ENCODE data around the gene FOXS1. TPM values are rescaled to one million over a fixed set of nuclear protein-coding genes. Genes with fewer than 3 reads are reported as not detected.

The FOXS1 gene
- total RNA-seq, 1 donor from 2014 or later: not detected

- Mint-ChIP-seq H3K9me3 (ENCODE audit: unreplicated experiment) (peaks cover 6% of the 10 kb centered on the region), H3K4me3 (ENCODE audit: unreplicated experiment) (peak within 1 kb of the TSS; percentile 98), H3K36me3 (ENCODE audit: unreplicated experiment) (peaks cover 4% of the 10 kb centered on the region), H3K27ac (ENCODE audit: unreplicated experiment) (peak within 1 kb of the TSS; percentile 74), H3K4me1 (ENCODE audit: low read depth, unreplicated experiment) (peaks cover 2% of the 10 kb centered on the region), H3K27me3 (ENCODE audit: unreplicated experiment) (peaks cover 26% of the 10 kb centered on the region)
- peak; percentile 81 for DNase-seq
- no peak for TF ChIP-seq CTCF (IDR thresholded peaks at IDR 0.05; ENCODE audit: partially characterized antibody, unreplicated experiment)
Measured at GRCh38 chr20:31869942-31870725, 24.7 kb upstream of the FOXS1 start, which contains the start of the genes DUSP15 and TTLL9. Gene DUSP15 (minus strand): TSS chr20:31870527. CDS start chr20:31870337, 190 bp downstream. Gene TTLL9 (plus strand): TSS chr20:31870634. CDS start chr20:31871127, 493 bp downstream.

- peaks cover 28% of the 10 kb centered on the region for H3K27me3 Mint-ChIP-seq (ENCODE audit: unreplicated experiment)
- no peak for TF ChIP-seq CTCF (IDR thresholded peaks at IDR 0.05; ENCODE audit: partially characterized antibody, unreplicated experiment)
- peak overlapping the region; percentile 74 for H3K27ac Mint-ChIP-seq (ENCODE audit: unreplicated experiment)
Measured at GRCh38 chr20:31869673-31869941, 24.2 kb upstream of the FOXS1 start.

GRCh38 chr20:31868853-31869672, 23.7 kb upstream of the FOXS1 start:
- Mint-ChIP-seq H3K4me1 (ENCODE audit: low read depth, unreplicated experiment) (peaks cover 2% of the 10 kb centered on the region), H3K4me3 (ENCODE audit: unreplicated experiment) (peak overlapping the region; percentile 98), H3K36me3 (ENCODE audit: unreplicated experiment) (peaks cover 4% of the 10 kb centered on the region), H3K27me3 (ENCODE audit: unreplicated experiment) (peaks cover 28% of the 10 kb centered on the region), H3K27ac (ENCODE audit: unreplicated experiment) (no peak overlapping the region), H3K9me3 (ENCODE audit: unreplicated experiment) (peaks cover 8% of the 10 kb centered on the region)
- DNase-seq: peak; percentile 22
- no peak for TF ChIP-seq CTCF (IDR thresholded peaks at IDR 0.05; ENCODE audit: partially characterized antibody, unreplicated experiment)

More at GRCh38 chr20:31869673-31869941, 24.2 kb upstream of the FOXS1 start:
- H3K4me3 Mint-ChIP-seq (ENCODE audit: unreplicated experiment): peak overlapping the region; percentile 98
- peaks cover 2% of the 10 kb centered on the region for H3K4me1 Mint-ChIP-seq (ENCODE audit: low read depth, unreplicated experiment)
- H3K9me3 Mint-ChIP-seq (ENCODE audit: unreplicated experiment): peaks cover 8% of the 10 kb centered on the region
- no peak for DNase-seq
- H3K36me3 Mint-ChIP-seq (ENCODE audit: unreplicated experiment): peaks cover 4% of the 10 kb centered on the region

- Mint-ChIP-seq H3K36me3 (ENCODE audit: unreplicated experiment) (peaks cover 4% of the 10 kb centered on the region), H3K4me3 (ENCODE audit: unreplicated experiment) (no peak overlapping the region), H3K4me1 (ENCODE audit: low read depth, unreplicated experiment) (peaks cover 21% of the 10 kb centered on the region), H3K27me3 (ENCODE audit: unreplicated experiment) (peaks cover 36% of the 10 kb centered on the region), H3K9me3 (ENCODE audit: unreplicated experiment) (peaks cover 21% of the 10 kb centered on the region), H3K27ac (ENCODE audit: unreplicated experiment) (no peak overlapping the region)
- no peak for TF ChIP-seq CTCF (IDR thresholded peaks at IDR 0.05; ENCODE audit: partially characterized antibody, unreplicated experiment)
- no peak for DNase-seq
Measured at GRCh38 chr20:31866221-31866620, 20.8 kb upstream of the FOXS1 start.
